GM19328 (cell line): ENCODE measurements around the gene MACF1.

Source experiments
- ATAC-seq: cut with Tn5 transposase; IDR thresholded peaks from one replicate; pipeline ENCODE4 v1.9.1; 2021; ENCODE audit warnings: mild to moderate bottlenecking, moderate library complexity; ENCODE audit not compliant: unreplicated experiment

Gene MACF1

DNA sequence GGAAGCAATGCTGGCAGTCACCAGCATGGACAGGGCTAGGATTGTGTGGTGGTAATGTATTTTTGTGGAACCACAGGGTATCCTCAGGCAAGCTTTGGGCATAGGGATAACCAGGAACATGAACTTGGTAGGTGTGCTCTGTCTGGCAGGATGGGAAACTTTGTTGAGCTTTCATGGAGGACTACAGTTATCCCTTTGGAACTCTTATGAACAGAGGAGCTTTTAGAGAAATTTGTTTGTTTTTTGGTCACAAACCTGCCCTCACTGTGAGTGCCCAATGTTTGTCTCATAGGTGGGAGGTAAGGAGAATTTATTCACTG is 54.4 kb downstream of the MACF1 start:
- no peak for ATAC-seq

DNA sequence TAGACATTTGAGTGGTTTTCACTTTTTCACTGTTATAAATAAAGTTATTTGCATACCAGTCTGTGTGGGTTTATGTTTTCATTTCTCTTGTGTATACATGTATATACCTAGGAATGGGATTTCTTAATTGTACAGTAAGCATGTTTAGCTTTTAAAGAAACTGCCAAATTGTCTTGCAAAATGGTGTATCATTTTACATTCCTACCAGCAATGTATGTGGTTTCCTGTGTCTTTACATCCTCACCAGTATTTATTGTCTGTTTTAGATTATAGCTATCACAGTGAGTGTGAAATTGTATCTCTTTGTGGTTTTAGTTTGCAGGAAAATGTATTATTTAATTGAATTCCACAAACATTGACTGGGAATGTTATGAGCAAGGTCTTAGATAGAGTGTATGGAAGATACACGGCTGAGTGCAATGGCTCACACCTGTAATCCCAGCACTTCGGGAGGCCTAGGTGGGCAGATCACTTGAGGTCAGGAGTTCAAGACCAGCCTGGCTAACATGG is 57.3 kb downstream of the MACF1 start:
- no peak for ATAC-seq

DNA sequence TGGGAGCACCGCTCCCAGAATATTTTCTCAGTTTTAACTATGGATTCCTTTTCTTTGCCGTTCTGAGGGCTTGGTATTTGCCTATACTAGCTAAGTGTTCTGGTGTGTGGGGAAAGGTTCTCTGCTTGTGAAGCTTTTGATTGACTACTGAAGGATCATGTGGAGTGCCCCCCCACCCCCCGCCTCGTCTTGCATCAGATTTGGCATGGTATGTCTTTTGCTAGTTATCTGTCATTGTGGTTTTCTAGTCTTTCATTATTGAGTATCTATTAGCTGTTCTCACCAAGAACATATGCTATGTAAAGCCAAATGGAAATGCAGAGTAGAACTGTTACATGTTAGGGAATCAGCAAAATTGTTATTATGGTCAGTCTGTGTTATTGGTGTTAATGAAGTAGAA is 58.3 kb downstream of the MACF1 start:
- no peak for ATAC-seq

DNA sequence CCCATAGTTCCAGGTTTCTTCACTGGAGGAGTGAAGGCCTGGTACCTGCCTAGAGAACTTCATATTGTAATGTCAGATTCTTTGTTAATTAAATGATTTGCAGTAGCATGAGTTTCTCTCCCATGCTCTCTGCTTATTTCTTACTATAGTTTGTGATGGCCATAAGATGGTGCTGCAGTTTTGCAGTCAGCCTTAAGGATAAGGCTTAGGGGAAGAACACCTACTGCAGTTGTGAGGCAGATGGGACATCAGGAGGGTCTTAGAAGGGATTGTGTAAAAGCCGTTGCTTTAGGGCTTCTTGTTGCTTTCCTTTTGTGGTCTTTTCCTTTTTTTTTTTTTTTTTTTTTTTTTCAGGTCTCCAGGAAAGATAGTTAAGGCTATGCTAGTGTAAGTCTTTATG is 61.8 kb downstream of the MACF1 start:
- no peak for ATAC-seq

DNA sequence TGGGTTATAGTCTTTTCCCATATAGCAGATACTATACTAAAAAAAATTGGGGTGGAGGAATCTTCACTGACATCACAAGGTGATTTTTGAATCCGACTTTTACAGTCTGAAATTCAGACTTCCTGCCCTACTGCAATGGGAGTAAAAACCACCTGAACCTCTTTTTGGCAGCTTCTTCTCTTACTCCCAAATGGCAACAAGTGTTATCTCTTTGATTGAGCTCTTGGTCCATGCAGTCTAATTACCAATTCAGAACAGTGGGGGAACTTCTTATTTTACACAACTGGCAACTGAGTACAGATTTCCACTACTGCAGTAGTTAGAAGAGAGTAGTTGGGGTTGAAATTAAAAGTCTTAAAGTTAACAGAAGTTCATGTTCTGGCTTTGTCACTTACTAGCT is 62.3 kb downstream of the MACF1 start:
- ATAC-seq, result no peak

DNA sequence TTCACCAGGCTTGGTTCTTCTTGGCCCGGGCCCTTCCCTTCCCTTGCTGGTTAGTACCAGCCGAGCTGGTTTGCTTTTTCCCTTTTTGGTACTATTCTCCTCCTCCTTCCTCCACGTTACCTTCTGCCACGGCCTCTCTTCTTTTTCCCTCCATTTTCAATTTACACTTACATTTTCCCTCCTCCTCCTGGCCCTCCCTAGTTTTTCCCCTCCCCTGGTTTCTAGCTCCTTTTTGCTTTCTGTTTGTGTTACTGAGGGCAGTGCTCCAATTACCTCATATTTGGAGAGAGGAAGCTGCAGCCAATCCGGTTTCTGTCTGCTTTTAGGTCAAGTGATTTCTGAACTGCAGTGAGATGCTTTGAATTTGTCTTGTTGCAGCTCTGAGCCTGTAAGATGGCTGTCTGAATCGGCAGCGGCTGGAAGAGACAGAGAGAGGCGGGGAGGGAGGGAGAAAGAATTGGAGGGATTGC is 63.7 kb downstream of the MACF1 start:
- ATAC-seq, result no peak

DNA sequence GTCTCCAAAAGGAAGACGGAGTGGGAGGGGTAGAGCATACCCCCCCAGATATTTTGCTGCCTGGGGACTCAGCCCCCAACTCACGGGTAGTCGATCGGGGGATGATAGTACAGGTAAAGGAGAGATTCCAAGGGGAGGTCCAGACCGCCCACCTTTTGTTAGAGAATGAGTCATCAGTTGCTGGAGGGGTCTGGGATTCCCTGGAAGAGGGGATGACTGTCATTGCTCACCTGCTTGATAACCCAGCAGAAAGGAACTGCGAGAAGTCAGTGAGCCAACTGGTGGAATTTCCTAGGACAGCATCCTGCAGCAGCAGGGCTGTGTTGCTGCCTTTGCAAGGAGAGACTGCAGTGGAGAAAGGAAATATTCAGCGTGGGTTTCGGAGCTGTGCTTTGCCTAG is 64.4 kb downstream of the MACF1 start:
- ATAC-seq, result no peak

DNA sequence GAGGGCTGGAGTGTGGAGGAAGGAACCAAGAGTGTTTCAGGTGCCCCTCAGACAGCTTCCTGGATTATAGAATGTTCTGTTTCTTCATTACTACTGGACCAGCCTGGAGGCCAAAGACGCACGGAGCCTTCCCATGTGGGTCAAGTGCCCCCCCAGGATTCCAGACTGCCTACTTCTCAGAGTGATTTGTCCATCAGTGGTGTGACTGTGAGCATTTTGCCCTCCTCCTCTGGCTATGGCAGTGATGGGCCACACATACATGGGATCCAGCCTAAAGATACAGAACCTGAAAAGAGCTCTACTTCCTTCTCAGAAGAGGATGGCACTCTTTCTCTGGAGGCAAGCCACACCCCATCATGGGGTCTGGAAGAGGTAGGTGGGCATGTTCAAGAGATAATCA is 64.9 kb downstream of the MACF1 start:
- ATAC-seq, result no peak

DNA sequence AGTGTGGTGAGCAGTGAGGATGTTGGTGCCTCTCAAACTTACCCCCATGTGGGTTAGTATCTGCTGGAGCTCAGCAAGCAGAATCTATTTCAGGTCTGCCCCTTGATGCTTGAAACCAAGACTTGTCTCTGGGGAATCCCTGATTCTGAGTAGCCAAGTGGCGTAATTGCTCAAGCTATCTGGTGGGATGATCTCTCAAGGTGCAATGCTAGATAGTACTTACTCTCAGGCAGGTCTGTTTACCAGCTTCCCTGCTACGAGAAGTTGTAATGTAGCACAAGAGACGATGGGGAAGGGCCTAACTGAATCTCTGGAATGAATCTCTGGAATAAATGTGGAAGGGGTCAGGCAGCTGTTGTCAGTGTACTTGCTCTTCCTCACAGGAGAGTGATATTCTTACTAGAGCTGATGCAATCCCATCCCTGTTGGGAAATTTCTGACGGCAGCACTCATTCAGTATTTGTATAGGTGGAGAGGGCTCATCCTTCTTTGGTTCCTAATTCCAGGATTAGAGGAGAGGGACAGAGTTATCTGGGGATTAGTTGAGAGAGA is 65.4 kb downstream of the MACF1 start:
- ATAC-seq, result peak; percentile 53

DNA sequence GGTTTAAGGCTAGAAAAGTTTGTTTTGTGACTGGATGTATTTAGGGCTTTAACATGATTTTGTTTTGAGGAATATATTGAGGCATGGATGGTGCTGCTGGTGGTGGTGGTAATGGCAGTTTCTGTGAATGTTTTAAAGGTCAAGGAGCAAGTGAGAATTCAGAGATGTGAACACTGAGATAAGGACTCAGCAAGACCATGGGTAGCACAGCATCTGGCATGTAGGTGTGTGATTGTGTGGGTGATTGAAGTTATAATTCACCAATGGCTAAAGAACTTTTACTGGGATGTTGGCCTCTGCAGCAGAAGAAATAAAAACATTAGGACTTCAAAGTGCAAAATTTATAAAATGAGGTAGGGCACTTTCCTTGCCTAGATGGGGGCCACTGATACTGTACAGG is 65.9 kb downstream of the MACF1 start:
- ATAC-seq, result no peak

DNA sequence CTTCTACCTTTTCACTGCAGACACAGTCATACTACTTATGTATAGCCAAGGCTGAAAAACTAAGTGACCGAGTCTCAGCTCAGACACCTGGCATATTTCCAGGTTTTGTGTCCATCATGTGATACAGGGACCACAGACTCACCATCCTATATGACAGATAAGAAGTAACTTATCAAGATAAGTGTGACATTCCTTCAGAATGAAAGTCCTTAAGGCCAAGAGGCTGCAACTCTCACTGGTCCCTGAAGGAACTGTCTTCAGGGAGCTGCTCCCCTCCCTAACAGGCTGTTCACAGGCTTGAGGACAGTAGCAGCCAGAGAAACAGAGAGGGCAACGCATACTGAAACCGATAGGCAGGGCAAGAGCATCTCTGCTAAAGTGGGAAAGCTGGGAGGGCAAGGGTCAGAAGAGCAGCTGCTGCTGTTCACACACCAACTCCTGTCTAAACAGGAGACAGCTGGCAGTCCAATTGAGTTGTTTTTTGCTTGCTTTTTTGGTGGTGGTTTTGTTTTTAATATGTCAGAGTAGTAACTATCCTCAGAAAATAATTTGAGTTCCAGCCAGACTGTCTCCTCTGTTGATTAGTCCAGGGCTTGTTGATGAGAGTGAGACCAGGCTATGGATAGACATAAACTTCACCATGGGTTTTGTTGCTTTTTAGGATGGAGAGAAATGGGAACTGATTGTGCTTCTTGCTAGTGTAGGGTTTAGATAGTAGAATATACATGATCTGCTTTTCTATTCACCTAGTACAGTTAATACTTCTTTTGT is 67.7 kb downstream of the MACF1 start:
- ATAC-seq, result no peak

DNA sequence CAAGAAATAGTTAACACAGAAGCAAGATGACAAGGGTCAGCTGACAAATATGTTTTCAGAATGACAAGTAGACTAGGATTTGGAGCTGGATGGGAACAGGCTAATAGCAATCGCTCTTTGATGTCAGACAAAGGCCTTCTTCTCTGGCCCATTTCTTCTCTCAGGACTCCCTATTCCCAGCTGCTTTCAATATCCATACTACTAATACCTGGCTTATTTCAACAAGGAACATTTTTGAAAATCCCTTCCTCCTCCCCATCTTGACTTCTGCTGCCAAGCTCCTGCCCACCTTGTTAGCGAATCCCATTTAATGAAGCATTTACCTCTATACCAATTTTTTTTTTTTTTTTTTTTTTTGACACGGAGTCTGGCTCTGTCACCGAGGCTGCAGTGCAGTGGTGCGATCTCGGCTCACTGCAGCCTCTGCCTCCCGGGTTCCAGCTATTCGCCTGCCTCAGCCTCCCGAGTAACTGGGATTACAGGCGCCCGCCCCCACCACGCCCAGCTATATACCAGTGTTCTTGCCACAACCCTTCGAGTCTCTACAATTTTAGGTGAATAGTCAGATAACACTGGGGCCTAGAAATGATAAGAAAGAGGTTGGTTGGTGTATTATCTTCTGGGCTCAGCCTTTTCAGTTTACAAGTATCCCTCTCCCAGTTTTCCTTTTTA is 68.4 kb downstream of the MACF1 start:
- ATAC-seq, result no peak

DNA sequence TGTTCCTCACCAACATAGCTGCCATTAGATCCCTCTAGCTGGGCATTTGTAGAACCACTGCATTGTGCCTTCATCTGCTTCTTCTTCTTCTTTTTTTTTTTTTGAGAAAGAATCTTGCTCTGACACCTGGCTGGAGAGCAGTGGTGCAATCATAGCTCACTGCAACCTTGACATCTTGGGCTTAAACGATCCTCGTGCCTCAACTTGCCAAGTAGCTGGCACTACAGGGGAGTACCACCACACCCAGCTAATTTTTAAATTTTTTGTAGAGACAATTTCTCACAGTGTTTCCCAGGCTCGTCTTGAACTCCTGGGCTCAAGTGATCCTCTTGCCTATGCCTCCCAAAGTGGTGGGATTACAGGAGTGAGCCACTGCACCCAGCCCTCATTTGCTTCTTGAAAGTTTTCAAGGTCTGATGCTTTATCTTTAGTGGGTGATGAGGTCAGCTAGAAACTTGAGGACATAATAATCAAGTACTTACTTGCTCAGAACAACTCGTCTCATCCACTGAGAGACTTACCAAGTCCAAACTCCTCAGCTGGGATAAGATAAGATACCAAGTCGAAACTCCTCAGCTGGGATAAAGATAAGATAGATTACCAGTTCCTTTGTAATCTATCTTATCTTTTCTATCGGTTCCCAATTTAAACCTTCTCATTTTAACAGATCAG is 71.5 kb downstream of the MACF1 start:
- no peak for ATAC-seq

DNA sequence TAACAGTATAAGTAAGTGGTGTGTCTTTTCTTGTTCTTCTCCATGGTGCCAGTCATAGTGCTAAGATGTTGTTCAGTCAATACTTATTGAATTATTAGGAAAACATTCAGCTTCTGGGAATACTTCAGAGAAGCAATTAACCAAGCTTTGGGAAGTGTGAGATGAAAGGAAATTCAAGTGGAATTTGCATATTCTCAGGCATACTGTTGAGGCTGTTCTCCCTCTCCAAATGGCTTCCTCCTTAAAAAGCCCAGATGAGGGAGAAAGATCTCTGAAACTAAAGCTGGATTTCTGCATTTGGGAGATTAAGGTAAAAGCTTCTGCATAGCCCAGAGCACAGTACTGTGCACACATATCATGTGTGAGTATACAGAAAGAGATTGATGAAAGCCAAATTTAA is 73.4 kb downstream of the MACF1 start:
- ATAC-seq, result no peak

DNA sequence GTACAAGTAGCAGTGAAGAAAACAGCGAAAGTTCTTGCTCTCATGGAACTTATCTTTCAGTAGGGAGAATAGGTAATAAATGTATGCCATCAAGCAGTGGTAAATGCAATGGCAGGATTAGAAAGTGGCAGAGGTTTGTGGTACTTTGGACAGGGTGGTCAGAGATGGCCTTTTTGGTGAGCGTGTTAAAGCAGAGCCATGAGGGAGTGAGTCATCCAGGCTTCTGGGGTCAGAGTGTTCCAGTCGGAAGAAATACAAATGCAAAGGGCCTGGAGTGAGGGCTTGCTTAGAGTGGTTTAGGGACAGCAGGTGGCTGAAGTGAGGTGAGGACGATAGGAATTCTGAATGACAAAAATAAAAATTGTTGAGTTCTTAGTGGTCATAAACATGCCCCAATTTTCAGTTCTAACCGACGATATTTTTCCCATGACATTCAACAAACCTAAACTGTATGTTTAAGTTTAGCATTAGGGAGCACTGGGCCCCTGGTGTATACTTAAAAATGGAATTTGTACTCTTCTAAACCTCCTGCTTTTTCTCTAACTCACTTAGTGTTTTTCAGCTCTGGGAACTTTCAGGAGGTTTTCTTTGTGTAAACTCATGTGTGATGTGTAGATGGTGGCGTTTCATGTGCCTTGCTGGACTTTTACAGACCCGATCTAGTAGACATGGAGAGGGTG is 78.2 kb downstream of the MACF1 start:
- ATAC-seq, result no peak

DNA sequence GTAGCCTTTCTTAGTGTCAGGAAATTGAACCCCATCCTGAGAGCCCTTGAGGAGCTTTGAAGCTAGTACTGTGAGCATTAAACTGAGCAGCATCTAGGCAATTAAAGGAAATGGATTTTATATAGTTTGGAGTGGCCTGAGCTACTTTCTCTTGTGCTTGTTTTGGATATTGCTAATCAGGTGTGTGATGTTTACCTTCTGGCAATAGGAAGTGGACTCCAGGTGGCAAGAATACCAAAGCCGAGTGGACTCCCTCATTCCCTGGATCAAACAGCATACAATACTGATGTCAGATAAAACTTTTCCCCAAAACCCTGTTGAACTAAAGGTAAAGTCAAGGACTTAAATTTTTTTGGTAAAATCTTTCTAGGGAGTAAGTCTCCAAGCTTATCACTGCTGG is 79.4 kb downstream of the MACF1 start:
- ATAC-seq, result no peak

DNA sequence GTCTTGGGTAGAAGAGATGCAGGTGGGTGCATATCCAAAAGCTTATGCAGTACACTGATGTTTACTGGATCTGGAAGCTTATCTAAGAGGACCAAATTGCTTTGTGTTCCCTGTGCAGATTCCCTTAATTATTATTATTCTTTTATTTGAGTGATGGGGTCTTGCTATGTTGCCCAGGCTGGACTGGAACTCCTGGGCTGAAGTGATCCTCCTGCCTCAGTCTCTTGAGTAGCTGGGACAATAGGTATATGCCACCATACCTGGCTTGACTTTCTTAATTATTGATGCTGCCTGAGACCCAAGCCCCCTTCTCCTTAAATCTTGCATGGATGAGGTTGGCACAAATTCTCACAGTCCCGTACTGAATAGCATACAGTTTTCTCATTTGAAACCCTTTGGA is 83.0 kb downstream of the MACF1 start:
- ATAC-seq, result no peak

DNA sequence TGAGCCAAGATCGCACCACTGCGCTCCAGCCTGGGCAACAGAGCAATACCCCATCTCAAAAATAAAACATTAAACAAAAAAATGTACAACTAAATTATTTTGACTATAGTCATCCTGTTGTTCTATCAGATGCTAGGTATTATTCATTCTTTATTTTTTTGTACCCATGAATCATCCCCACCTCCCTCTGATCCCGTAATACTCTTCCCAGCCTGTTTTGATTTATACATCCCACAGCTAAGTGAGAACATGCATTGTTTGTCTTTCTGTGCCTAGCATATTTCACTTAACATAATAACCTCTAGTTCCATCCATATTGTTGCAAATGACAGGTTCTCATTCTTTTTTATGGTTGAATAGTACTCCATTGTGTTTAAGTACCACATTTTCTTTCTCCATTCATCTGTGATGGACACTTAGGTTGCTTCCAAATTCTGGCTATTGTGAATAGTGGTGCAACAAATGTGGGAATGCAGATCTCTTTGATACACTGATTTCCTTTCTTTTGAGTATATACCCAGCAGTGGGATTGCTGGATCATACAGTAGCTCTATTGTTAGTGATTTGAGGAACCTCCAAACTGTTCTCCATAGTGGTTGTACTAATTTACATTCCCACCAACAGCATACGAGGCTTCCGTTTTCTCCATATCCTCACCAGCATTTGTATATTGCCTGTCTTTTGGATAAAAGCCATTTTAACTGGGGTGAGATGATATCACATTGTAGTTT is 84.4 kb downstream of the MACF1 start:
- ATAC-seq, result no peak

DNA sequence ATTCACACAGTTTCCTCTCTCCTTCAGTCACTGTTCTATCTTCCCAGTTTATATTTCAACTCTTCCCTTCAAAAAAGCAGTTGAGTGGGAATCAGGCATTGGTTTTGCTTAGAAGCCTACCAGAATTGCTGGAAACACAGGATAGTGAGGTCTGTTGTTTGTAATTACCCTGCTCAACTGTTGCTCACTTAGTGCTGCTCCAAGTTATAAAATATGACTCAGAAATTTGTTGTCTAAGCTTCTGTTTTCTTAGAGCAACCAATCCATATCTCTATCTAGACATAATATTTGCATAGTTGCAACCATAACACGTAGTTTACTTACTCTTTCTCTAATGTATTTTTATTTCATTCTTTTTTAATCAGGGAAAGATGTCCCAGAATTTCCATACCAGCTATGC is 87.9 kb downstream of the MACF1 start:
- ATAC-seq, result no peak

DNA sequence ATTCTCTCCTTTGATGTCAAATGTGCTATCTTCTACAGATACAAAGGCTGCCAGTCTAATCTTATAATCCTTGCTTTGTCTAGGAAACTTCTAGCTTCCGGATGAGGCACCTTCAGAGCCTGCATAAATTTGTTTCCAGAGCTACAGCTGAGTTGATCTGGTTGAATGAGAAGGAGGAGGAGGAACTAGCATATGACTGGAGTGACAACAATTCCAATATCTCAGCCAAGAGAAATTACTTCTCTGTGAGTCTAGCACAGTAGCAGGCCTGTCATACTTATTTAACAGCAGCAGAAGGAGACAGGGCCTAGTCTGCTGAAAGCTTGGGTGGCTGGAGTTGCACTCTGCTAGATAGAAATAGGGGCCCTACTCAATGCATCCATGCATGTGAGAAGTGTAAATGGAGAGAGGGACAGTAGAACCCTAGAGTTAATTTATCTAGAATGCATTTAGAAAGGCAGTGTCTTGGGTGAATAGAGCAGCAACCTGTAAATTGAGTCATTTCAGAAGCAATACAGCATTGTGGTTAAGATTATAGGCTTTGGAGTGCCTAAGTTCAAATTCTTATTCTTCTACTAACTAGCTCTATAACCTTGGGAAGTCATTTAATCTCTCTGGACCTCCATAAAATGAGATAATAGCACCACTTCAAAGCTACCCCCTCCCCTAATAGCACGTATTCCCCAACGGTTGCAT is 89.0 kb downstream of the MACF1 start:
- no peak for ATAC-seq
